ENCODE results near the gene TMEM150B.

DNA sequence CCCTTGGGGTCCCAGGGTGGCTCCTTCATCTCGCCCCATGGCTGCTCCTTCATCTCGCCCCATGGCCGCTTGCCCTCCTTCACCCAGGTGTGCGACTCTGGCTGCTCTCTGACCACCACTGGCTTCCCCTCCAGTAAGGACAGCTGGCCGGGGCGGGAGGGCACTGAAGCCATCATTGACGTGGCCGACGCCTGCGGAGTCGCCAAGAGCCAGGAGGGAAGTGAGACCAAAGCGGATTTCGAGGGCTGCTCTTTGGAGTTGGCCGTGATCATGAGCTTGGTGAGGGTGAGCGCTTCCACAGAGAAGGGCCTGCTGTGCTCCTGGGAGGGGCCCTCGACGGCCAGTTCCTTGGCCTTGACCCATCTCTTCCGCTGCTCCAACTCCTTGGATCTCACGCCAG is 33.4 kb upstream of the TMEM150B start:
- TF ChIP-seq, protein P1, sequence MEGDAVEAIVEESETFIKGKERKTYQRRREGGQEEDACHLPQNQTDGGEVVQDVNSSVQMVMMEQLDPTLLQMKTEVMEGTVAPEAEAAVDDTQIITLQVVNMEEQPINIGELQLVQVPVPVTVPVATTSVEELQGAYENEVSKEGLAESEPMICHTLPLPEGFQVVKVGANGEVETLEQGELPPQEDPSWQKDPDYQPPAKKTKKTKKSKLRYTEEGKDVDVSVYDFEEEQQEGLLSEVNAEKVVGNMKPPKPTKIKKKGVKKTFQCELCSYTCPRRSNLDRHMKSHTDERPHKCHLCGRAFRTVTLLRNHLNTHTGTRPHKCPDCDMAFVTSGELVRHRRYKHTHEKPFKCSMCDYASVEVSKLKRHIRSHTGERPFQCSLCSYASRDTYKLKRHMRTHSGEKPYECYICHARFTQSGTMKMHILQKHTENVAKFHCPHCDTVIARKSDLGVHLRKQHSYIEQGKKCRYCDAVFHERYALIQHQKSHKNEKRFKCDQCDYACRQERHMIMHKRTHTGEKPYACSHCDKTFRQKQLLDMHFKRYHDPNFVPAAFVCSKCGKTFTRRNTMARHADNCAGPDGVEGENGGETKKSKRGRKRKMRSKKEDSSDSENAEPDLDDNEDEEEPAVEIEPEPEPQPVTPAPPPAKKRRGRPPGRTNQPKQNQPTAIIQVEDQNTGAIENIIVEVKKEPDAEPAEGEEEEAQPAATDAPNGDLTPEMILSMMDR (conservative IDR thresholded peaks at IDR 0.05; ENCODE audit: low read depth, low read length): no peak
- TF ChIP-seq EZH2 (IDR thresholded peaks at IDR 0.05; ENCODE audit: borderline replicate concordance, low read depth, low read length, poor library complexity, severe bottlenecking): no peak

Data from A673 (cell line).